NOMO-1 treated with DMSO at 0.1 percent for 48 hours (cell line): ENCODE data around the gene NOTUM.
A peak's percentile ranks its signal among the peaks of the same experiment; 100 is the strongest.

ENCODE experiments used
- DNase-seq: peaks from one replicate; lab custom pipeline; 2025; ENCODE audit not compliant: unreplicated experiment; lab: John Stamatoyannopoulos, UW

The NOTUM gene

DNA sequence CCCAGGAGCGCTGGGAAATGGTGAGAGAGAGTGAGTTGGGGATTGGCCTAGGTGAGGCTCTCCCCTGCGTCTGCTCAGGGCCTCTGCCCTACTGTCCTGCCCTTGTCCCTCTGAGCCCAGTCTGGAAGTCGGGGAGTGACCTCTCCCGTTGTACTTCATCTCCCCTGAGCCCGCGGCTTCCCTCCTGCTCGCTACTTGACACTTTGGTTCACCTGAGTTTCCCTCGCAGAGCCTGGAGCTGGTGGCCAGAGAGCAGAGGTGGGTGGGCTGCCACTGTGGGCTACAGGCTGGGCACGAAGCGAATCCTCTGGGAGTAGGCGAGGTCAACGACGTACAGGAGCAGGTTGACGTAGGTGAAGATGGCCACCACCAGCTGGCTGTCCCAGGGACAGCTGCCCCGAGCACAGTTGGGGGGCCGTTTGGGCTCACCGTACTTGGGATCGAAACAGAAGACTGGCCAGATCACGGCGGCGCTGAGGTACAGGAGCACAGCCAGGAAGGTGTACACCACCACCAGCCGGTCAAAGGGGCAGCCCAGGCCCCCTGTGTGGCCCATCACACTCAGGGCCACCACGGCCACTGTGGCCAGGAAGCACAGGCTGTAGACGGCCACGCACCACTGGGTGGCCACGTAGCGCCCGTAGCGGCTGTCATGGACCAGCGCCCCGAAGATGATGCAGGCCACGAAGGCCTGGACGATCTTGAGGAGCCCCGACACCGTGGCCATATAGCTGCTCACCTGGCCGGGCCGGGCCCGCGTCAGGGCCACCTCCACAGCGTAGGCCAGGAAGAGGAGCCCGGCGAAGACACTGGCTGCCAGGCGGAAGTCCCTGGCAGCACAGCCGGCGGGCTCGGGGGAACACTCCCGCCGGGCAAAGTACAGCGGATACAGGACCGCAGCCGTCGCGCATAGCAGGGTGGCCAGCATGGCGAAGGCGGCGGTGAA is 20.2 kb downstream of the NOTUM start:
- DNase-seq: no peak

DNA sequence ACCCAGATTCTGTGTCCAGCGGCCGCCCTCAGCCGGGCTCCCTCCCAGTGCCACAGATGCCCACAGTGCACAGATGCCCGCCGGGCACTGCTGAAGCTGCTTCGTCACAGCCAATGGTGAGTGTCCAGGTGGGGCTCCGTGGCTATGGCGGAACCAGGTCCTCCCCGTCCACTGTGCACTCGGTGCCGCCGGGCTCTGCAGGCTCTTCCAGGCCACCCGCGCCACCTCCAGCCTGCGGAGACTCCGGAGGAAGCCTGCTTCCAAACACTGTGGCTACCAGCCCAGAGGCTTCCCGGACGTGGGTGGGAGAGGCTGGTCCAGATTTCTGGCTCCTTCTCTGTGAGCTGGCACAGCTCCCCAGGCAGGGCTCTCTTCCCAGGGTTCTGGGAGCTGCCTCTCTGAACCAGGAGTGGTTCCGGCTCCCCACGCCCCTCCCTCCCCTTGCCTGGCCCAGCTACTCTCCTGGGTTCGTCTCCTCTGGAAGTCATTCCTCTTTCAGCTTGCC is 21.1 kb downstream of the NOTUM start:
- no peak for DNase-seq

- no peak for DNase-seq
Observed at GRCh38 chr17:81939218-81939617, 21.8 kb downstream of the NOTUM start.

DNA sequence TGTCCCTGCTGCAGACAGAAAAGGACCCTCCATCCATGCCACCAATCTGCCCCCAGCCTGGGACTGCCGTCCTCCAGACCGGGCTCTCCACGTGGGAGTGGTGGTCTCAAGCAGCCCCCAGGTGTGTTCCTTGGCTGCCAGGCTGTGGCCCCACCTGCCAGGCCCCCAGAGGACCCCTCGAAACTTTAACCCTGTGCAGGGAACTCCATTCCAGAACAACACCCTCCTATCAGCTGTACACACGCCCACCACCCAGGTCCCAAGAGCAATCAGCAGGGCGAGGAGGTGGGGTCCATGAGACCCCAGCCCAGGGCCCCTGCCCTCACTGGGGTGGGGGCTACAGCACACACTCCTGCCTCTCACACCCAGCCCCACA is 25.3 kb downstream of the NOTUM start:
- no peak for DNase-seq

DNA sequence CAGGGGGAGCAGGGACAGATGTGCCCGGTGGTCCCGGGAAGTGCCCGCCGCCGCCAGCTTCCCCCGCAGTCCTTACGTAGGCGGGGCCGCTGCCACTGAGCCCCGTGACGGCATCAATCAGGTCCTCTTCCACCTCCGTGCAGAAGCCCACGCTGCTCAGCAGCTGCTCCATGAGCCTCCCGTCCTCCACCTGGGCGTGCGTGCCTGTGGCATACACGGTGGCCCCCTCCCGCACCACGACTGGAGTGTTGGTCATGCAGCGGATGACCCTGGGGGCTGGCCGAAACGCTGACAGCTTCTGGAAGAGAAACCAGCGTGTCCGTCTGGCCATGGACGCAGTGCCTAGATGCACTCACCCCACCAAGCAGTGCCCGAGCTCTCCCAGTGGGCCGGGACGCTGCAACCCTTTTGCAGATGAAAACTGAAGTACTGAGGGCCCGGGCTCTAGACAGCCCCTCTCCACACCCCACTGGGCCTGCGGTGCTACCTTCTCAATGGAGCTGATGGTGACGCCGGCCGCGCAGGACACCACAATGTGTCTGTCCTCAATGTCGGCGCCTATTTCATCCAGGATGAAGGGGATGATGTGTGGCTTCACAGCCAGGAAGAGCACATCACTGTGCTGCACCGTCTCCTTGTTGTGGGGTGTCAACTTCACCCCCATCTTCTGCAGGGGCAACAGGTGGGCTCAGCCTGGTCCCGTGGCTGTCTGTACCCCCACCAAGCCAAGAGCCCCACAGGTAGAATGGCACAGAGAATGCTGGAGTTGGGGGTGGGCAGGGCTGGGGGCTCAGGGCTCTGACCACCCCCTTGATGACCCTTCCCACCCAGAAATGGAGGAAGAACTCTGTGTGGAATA is 25.9 kb downstream of the NOTUM start:
- DNase-seq: no peak

- no peak for DNase-seq
Observed at GRCh38 chr17:81934098-81934757, 26.8 kb downstream of the NOTUM start.

- DNase-seq: no peak
Observed at GRCh38 chr17:81933178-81933699, 27.7 kb downstream of the NOTUM start.

GRCh38 chr17:81932333-81932983 is 28.5 kb downstream of the NOTUM start:
- no peak for DNase-seq

DNA sequence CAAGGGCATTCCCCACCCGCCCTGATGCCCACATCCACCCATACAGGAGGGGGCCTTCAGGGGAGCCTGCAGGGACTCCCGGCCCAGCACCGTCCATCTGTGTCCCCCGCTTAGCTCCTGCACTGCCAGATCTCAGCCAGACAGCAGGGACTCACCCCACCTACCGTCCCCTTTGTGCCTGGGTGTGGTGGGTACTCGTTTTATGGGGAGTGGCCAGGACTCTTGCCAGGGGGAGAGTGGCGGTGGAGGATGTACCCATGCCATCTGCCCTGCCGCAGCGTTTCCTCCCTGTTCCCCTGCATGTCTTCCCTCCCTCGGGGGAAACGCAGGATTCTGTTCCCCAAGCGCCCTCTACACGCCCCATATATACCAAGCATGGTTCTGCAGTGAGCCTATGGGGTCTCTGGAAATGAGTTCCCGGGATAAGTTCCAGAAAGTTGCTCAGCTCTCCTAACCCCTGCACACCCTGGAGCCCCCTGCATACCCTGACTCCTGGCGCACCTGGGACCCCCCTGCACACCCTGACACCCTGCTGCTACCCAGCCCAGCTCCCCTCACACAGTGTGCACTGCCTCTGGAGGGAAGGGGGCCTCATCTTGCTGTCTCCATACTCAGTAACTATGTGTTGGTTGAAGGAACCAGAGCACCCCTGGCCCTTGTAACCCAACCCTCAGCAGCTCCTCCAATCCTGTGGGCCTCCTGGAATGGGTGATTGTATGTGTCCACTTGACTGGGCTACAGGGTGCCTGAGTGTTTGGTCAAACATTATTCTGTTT is 29.2 kb downstream of the NOTUM start:
- no peak for DNase-seq

DNA sequence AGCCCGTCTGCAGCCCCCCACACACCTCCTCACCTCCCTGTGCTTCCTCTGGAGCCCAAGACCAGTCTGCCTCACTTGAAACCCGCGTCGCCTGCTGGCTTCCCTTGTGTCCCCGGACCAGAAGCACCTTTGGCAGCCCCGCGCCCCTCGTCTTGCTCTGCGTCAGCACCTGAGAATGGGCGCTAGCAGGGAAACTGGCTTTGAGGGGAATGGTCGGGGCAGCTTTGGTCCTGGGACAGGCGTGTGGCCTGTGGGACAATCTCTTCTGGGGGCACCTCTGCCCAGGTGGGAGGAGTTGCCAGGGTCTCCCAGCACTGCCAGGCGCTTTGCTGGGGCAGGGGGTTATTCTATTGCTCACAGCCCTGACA is 29.8 kb downstream of the NOTUM start:
- DNase-seq: no peak

DNA sequence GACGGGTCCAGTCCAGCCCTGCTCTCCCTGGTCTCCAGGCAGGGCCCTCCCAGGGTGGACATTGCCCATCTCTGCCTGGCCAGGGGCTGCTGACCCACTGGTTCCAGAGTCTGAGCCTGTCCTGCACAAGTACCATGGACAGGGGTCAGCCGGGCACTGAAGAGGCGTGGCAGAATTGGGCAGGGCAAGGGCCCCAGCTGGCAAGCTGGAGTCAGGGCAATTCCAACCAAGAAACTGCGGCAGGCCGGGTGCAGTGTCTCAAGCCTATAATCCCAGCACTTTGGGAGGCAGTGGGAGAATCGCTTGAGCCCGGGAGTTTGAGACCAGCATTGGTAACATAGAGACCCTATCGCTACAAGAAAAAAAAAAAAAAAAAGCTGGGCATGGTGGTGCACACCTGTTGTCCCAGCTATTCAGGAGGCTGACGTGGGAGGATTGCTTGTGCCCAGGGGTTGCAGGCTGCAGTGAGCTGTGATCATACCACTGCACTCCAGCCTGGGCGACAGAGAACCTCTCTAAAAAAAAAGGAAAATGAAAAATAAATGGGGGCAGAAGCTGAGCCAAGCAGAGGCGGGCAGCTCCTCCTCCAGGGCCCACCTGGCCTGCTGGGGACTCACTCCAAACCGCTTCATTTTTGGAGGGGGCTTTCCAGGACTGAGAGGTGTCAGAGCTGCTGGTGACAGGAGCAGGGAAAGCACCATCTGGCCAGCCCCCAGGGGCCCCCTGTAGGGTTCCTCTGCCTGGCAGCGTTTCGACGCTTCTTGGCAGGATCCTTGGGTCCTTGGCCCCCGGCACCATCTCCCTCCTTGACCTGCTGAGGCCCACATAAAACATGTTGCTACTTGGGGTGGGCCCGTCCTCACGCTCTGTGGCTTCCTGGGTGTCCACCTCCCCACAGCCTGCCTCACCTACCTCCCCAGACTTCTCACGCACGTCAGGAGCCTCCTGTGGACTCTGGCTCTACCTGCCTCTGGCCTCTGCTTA is 30.6 kb downstream of the NOTUM start:
- no peak for DNase-seq

GRCh38 chr17:81929253-81930141 is 31.5 kb downstream of the NOTUM start:
- no peak for DNase-seq

- DNase-seq: no peak
Observed at GRCh38 chr17:81928544-81929252, 32.3 kb downstream of the NOTUM start.

GRCh38 chr17:81927653-81928543 is 33.1 kb downstream of the NOTUM start, which contains the start of gene MAFG:
Gene MAFG, minus strand, starts transcription at chr17:81927735. Its CDS starts 4,550 bp downstream, at chr17:81923185.
- peak; percentile 86 for DNase-seq

GRCh38 chr17:81927152-81927652 is 33.8 kb downstream of the NOTUM start:
- DNase-seq: no peak
